Urothelium cell line (cell line): ENCODE data around the gene MUC5AC.
"Not testable (repeated sequence)": the region's sequence is repeated elsewhere in the genome, so short reads cannot be mapped to it uniquely, and the experiment has no call there.

Experiments used
- DNase-seq: peaks from one replicate; pipeline ENCODE4 v3.0.0; 2011; ENCODE audit warnings: low spot score, mixed read lengths
- FAIRE-seq: peaks from 2 replicates; lab custom pipeline; 2011; peaks lifted over from hg19 to GRCh38; lab: Jason Lieb, UNC

Gene MUC5AC

DNA sequence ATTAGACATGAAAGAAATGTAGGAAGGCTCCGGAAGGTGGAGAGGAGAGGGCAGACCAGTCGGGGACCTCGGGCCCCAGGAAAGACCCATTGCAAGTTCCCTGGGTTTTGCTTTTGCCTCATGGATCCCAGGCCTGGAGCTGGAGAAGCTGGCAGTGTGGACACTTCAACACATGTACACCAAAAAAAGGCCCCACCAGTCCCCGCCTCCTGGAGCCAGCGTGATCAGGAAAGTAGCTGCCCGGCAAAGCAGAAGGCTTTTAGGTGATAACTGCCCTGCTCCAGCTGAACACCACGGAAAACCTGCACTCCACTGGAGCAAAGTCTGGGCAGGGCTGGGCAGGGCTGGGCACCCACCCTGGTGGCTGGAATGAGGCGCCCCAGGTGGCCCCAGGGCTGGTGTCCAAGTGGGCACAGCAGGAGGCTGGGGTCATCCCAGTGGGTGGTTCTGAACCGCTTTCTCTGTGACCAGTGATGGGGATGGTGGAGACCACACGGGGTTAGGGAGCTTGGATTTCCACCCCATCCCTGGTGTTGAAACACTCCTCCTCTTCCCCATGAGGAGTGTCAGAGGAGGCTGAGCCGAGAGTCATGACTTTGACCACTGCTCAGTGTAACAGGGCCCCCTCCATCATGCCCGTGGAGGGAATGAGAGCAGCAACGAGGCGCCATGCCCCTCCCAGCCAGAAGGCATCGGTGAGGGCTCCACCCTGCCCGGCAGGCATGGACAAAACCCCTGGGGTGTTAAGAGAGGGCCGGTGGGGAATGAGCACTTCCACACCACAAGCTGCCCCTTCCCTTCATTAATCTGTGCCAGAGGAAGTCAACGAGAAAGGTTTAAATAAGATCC is 16.9 kb upstream of the MUC5AC start:
- FAIRE-seq, result no peak
- no peak for DNase-seq

DNA sequence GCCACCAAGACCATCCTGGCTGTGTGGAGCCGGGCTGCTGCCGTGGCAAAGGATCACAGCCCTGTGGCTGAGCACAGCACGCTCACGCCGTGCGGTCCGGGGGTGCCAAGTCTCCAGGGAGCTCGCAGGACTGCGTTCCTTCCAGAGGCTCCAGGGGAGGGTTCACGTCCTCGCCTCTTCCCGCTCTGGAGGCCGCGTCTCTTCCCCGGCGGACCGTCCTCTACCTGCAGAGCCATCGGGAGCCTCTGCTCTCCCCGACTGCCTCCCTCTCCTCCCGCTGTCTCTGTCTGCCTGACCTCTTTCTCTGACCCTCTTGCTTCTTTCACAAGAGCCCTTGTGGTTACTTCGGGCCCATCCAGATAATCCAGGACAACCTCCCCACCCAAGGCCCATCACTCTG is 11.4 kb upstream of the MUC5AC start:
- FAIRE-seq, result no peak
- DNase-seq, result no peak

DNA sequence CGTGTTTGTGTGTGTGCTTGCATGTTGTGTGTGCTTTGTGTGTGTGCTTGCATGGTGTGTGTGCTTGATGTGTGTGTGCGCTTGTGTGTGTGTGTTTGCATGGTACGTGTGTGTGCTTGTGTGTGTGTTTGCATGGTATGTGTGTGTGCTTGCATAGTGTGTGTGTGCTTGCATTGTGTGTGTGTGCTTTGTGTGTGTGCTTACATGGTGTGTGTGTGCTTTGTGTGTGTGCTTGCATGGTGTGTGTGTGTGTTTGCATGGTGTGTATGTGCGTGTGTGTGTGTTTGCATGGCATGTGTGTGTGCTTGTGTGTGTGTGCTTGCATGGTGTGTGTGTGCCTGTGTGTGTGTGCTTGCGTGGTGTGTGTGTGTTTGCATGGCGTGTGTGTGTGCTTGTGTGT is 10.0 kb upstream of the MUC5AC start:
- DNase-seq (no peak), FAIRE-seq (no peak)

GRCh38 chr11:1148752-1149180 is 9.0 kb upstream of the MUC5AC start:
- DNase-seq (no peak), FAIRE-seq (no peak)

DNA sequence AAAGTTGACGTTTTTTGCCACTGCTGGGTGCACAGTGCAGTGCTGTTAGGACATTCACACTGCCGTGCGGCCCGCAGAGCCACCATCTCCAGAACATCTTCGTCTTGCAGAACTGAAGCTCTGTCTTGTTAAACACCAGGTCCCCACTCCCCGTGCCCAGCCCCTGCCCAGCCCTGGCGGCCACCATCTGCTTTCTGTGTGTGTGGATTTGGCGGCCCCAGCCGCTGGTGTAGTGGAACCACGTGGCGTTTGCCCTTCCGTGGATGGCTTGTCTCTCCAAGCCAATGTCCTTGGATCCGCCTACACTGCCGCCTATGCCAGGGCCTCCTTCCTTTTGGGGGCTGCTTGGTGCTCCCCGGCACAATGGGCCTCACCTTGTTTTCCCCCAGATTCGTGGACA is 8.2 kb upstream of the MUC5AC start:
- DNase-seq, result no peak
- no peak for FAIRE-seq

DNA sequence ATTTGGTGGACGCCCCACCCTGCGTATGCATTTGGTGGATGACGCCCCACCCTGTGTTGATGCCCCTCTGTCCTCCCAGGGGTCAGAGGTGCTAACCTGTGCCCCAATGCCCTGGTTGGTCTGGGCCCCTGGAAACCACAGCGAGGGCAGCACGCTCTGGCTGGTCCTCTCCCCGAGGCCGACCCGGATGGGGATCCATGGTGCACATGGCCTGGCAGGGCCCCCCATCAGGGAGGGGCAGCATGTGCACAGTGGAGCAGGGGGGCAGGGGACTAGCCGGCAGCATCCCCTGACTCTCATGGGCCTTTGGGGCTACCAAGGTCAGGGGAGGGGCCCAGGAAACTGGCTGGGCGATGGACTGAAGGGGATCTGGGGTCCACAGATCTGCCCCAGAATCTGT is 7.6 kb upstream of the MUC5AC start:
- DNase-seq (no peak), FAIRE-seq (no peak)

- FAIRE-seq, result no peak
- DNase-seq, result no peak
These were observed 6.9 kb upstream of the MUC5AC start for GRCh38 chr11:1150769-1151365.

GRCh38 chr11:1151366-1152315 is 6.1 kb upstream of the MUC5AC start:
- no peak for DNase-seq
- FAIRE-seq, result no peak

DNA sequence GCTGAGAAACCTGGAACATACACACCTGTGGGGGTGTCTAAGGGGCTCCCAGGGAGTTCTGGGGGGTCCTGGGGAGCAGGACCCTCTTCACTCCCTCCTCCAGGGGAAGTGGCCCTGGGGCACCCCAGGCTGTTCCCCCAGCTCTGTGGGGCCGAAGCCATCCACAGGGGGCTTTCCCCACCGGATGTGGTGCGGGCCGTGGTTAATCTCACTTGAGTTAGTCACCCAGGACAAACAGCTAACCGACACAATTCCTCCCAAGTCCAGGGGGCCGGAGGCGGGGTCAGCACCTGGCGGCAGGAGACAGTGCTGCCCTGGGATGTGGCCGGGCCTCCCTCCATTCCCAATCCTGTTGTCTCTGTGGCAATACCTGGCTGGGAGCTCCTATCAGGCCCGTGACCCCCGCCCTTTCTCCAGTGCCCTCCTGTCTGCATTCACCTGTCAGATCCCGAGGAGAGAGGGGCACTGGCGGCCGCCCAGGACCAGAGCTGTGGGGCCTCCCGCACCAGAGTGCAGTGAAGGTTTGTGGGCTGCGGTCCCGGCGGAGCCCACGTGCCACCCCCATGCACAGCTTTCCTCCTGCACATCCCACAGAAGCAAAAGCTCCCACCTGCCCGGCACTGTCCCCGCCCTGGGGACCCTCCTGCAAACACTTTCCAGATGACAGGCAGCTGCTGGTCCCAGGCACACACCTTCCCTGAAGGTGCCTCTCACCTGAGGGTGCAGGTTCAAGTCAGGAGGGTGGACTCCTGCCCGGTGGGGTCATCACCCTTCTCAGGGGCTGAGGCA is 5.2 kb upstream of the MUC5AC start:
- no peak for DNase-seq

DNA sequence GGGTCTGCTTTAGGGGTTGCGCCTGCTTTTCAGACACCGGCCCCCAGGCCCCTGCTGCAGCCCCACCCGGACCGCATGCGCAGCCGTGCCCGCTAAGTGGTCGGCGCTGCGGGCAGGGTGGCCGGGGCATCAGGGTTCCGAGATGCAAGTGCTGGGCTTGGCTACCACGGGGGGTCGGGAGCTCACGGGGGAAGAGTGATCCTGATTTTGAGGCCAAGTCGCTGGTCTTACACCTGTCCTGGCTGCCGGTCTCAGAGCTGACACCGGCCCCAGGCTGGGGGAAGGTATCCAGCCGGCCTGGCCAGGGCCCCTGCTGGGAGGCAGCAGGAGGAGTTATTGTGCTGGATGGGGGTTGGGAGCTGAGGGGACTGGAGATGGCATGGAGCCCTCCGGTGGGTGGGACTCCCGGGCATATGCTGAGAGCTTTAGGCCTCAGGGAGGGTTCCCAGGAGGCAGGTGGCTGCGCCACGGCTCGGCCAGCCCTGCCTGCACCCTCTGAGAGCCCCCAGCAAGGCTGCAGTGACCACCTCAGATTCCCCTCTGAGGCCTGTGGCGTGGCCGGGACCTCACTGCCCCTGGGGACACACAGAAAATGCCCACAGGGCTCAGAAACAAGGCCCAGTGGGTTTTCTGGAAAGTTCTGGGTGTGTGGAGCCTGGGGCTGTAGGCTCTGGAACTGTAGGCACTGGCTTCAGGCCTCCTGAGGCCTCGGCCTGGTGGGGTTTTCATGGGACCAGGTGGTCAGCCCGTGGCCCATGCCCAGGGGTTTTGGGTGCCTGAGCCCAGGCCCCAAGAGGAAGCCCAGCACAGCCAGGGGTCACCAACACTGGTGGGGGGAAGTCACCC is 4.4 kb upstream of the MUC5AC start:
- FAIRE-seq, result no peak
- DNase-seq, result no peak

More for the DNA sequence above, 5.2 kb upstream of the MUC5AC start:
- no peak for FAIRE-seq

- no peak for FAIRE-seq
These were observed 3.7 kb upstream of the MUC5AC start for GRCh38 chr11:1153951-1154493.

GRCh38 chr11:1154656-1155055 is 3.1 kb upstream of the MUC5AC start:
- not testable (repeated sequence) for FAIRE-seq, DNase-seq

More at GRCh38 chr11:1153951-1154493, 3.7 kb upstream of the MUC5AC start:
- peak; percentile 39 for DNase-seq

DNA sequence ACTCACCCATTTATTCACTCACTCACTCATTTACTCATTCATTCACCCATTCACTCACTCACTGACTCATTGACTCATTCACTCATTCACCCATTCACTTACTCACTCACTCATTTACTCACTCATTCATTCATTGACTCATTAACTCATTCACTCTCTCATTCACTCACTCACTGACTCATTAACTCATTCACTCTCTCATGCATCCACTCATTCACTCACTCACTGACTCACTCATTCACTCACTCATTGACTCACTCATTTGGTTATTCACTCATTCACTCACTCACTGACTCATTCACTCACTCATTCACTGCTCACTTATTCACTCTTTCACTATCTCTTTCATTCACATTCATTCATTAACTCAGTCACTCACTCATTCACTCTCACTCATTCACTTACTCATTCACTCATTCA is 2.5 kb upstream of the MUC5AC start:
- no peak for FAIRE-seq
- no peak for DNase-seq

GRCh38 chr11:1156506-1157340 is 1.0 kb upstream of the MUC5AC start:
- no peak for DNase-seq
- no peak for FAIRE-seq

DNA sequence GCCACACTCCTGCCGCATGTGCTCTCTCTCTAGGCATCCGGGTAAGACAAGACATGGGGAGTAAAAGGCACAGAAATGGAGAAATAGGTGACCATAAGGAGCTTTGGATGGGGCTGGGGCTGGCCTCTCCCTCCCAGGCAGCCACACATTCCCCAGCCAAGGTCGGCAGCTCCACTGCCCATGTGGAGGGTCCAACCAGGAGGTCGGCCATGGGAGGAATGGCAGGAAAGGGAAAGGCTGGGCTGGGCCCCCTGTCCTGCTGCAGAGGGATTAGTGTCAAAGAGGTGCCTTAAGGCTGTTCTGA is 460 bp upstream of the MUC5AC start:
- DNase-seq (no peak), FAIRE-seq (no peak)

- DNase-seq (no peak), FAIRE-seq (no peak)
These were observed 1.1 kb downstream of the MUC5AC start for GRCh38 chr11:1158681-1159487.

GRCh38 chr11:1159488-1160220 is 1.9 kb downstream of the MUC5AC start:
- not testable (repeated sequence) for FAIRE-seq, DNase-seq
